ENCODE measurements around the gene ATP8B2.

DNA sequence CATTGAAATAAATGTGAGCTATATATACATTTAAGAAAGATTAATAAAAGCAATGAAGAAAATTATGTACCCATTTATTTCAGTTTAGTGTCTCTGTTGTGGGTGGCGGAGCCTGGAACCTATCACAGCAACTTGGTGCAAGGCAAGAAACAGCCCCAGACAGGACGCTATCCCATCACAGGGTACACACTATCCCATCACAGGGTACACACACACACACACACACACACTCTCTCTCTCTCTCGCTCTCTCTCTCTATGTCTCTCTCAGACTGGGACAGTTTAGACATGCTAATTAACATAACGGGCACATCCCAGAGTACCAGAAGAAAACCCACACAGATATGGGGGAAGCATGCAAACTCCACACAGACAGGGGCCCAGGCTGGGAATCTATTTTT, 73.4 kb downstream of the ATP8B2 start:
- TF ChIP-seq, protein P1, sequence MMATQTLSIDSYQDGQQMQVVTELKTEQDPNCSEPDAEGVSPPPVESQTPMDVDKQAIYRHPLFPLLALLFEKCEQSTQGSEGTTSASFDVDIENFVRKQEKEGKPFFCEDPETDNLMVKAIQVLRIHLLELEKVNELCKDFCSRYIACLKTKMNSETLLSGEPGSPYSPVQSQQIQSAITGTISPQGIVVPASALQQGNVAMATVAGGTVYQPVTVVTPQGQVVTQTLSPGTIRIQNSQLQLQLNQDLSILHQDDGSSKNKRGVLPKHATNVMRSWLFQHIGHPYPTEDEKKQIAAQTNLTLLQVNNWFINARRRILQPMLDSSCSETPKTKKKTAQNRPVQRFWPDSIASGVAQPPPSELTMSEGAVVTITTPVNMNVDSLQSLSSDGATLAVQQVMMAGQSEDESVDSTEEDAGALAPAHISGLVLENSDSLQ (IDR thresholded peaks at IDR 0.05) = no peak
- TF ChIP-seq NFRKB (IDR thresholded peaks at IDR 0.05) = no peak
- no peak for TF ChIP-seq BHLHE40 (IDR thresholded peaks at IDR 0.05; ENCODE audit: borderline replicate concordance)
- TF ChIP-seq ELF4 (IDR thresholded peaks at IDR 0.05) = no peak
- no peak for TF ChIP-seq FOXK2 (IDR thresholded peaks at IDR 0.05)
- no peak for TF ChIP-seq TARDBP (IDR thresholded peaks at IDR 0.05)
- TF ChIP-seq ARNT (IDR thresholded peaks at IDR 0.05) = no peak
- TF ChIP-seq ZNF384 (IDR thresholded peaks at IDR 0.05) = no peak
- TF ChIP-seq FOXM1 (IDR thresholded peaks at IDR 0.05; ENCODE audit: borderline replicate concordance) = no peak
- no peak for TF ChIP-seq FOXA1 (IDR thresholded peaks at IDR 0.05)
- TF ChIP-seq SUZ12 (IDR thresholded peaks at IDR 0.05) = no peak
